LNCaP clone FGC (cell line): ENCODE measurements around the gene PDE3B.
"Not testable (repeated sequence)": the region's sequence is repeated elsewhere in the genome, so short reads cannot be mapped to it uniquely, and the experiment has no call there.

ENCODE experiments used
- DNase-seq: peaks from one replicate; pipeline ENCODE4 v3.0.0-alpha.2; 2011; ENCODE audit warnings: low read depth
- H3K4me3 ChIP-seq: 2 replicates; pipeline ENCODE4 v1.5.1; 2011; ENCODE audit warnings: mild to moderate bottlenecking, low read depth, low read length, control low read depth
- CTCF ChIP-seq: IDR thresholded peaks from 2 replicates; pipeline ENCODE4 v1.5.1; 2012; ENCODE audit warnings: mild to moderate bottlenecking; ENCODE audit not compliant: control insufficient read depth, insufficient read depth; ENCODE audit errors: extremely low read depth

Gene PDE3B

GRCh38 chr11:14700593-14700992 lies 57.0 kb downstream of the PDE3B start:
- DNase-seq, result no peak
- H3K4me3 ChIP-seq, result no peak overlapping the region
- TF ChIP-seq CTCF, result no peak

GRCh38 chr11:14702760-14703159 lies 59.2 kb downstream of the PDE3B start:
- TF ChIP-seq CTCF, result no peak
- H3K4me3 ChIP-seq, result no peak overlapping the region
- DNase-seq, result no peak

- no peak overlapping the region for H3K4me3 ChIP-seq
- no peak for TF ChIP-seq CTCF
- DNase-seq, result no peak
These were observed 60.1 kb downstream of the PDE3B start for GRCh38 chr11:14703731-14704130.

- DNase-seq, result no peak
- no peak for TF ChIP-seq CTCF
- H3K4me3 ChIP-seq, result no peak overlapping the region
These were observed 61.5 kb downstream of the PDE3B start for GRCh38 chr11:14705067-14705466.

- DNase-seq, result no peak
- no peak for TF ChIP-seq CTCF
- H3K4me3 ChIP-seq, result no peak overlapping the region
These were observed 70.1 kb downstream of the PDE3B start for GRCh38 chr11:14713496-14714244.

- not testable (repeated sequence) for DNase-seq, H3K4me3 ChIP-seq
These were observed 72.1 kb downstream of the PDE3B start for GRCh38 chr11:14715669-14716068.

- no peak for TF ChIP-seq CTCF
- no peak for DNase-seq
- H3K4me3 ChIP-seq, result no peak overlapping the region
These were observed 78.9 kb downstream of the PDE3B start for GRCh38 chr11:14722496-14722895.
